ENCODE results near the gene IRF2.

GRCh38 chr4:184387351-184387750 lies 87.0 kb downstream of the IRF2 start:
- no peak for TF ChIP-seq CTCF (IDR thresholded peaks at IDR 0.05; ENCODE audit: low read length)
- TF ChIP-seq EZH2phosphoT487 (IDR thresholded peaks at IDR 0.05; ENCODE audit: low read length) = no peak
- TF ChIP-seq EZH2 (optimal IDR thresholded peaks at IDR 0.05; ENCODE audit: low read depth, low read length) = no peak
